Dedifferentiated amniotic fluid mesenchymal stem cell (primary cell): ENCODE measurements around the gene SLC41A3.
A peak's percentile ranks its signal among the peaks of the same experiment; 100 is the strongest.
"Not testable (repeated sequence)": the region's sequence is repeated elsewhere in the genome, so short reads cannot be mapped to it uniquely, and the experiment has no call there.

ENCODE experiments used
- DNase-seq: peaks from one replicate; pipeline ENCODE4 v3.0.0-alpha.2; 2016; ENCODE audit errors: extremely low spot score

SLC41A3 gene

GRCh38 chr3:126106336-126107202 is 22.6 kb upstream of the SLC41A3 start:
- DNase-seq = no peak

GRCh38 chr3:126105691-126106187 is 21.8 kb upstream of the SLC41A3 start:
- no peak for DNase-seq

- no peak for DNase-seq
These were observed 21.1 kb upstream of the SLC41A3 start for GRCh38 chr3:126104742-126105605.

GRCh38 chr3:126104028-126104635 is 20.2 kb upstream of the SLC41A3 start:
- no peak for DNase-seq

GRCh38 chr3:126103121-126104027 is 19.4 kb upstream of the SLC41A3 start:
- DNase-seq = no peak

- peak; percentile 26 for DNase-seq
These were observed 18.6 kb upstream of the SLC41A3 start for GRCh38 chr3:126102530-126102951.

- DNase-seq = no peak
These were observed 18.1 kb upstream of the SLC41A3 start for GRCh38 chr3:126102011-126102410.

- no peak for DNase-seq
These were observed 17.6 kb upstream of the SLC41A3 start for GRCh38 chr3:126101521-126101982.

- peak; percentile 15 for DNase-seq
These were observed 16.8 kb upstream of the SLC41A3 start for GRCh38 chr3:126100634-126101301.

- no peak for DNase-seq
These were observed 16.3 kb upstream of the SLC41A3 start for GRCh38 chr3:126100269-126100633.

- no peak for DNase-seq
These were observed 14.5 kb upstream of the SLC41A3 start for GRCh38 chr3:126098391-126098858.

GRCh38 chr3:126097801-126098200 is 13.9 kb upstream of the SLC41A3 start:
- DNase-seq = no peak

GRCh38 chr3:126096274-126096673 is 12.3 kb upstream of the SLC41A3 start:
- DNase-seq = not testable (repeated sequence)

GRCh38 chr3:126092128-126092527 is 8.2 kb upstream of the SLC41A3 start:
- not testable (repeated sequence) for DNase-seq

- no peak for DNase-seq
These were observed 3.7 kb upstream of the SLC41A3 start for GRCh38 chr3:126087552-126088175.

GRCh38 chr3:126085841-126086240 is 1.9 kb upstream of the SLC41A3 start:
- DNase-seq = no peak

- no peak for DNase-seq
These were observed 1.4 kb upstream of the SLC41A3 start for GRCh38 chr3:126085276-126085675.

GRCh38 chr3:126084768-126085180 is 850 bp upstream of the SLC41A3 start:
- no peak for DNase-seq

- no peak for DNase-seq
These were observed 412 bp downstream of the SLC41A3 start for GRCh38 chr3:126083511-126083912.

GRCh38 chr3:126083138-126083445 is 832 bp downstream of the SLC41A3 start:
- no peak for DNase-seq
